Liver (tissue), 9 donors: ENCODE data around the gene CDC42BPA. TPM values are rescaled to one million over a fixed set of nuclear protein-coding genes. Genes with fewer than 3 reads are reported as not detected.
A peak's percentile ranks its signal among the peaks of the same experiment; 100 is the strongest.

Experiments used
- DNase-seq: peaks from one replicate; pipeline ENCODE4 v3.0.0-alpha.2; 2017; ENCODE audit warnings: low spot score
- H3K27ac ChIP-seq, 2 donors: one replicate each; pipeline ENCODE4 v1.7.0; 2013; ENCODE audit warnings: inconsistent platforms in 2 of 2, low read length in 2 of 2, control low read depth in 1 of 2, low read depth in 1 of 2, mild to moderate bottlenecking in 1 of 2
- H3K27me3 ChIP-seq, 4 donors: one replicate each; pipeline versions ENCODE4 v1.6.1 to v1.7.0; 2013; ENCODE audit warnings: low read length in 3 of 4, inconsistent platforms in 1 of 4, mild to moderate bottlenecking in 1 of 4, moderate library complexity in 1 of 4; ENCODE audit not compliant: control insufficient read depth in 4 of 4, insufficient read depth in 4 of 4
- H3K36me3 ChIP-seq, 4 donors: one replicate each; pipeline versions ENCODE4 v1.6.1 to v1.7.0; 2013; ENCODE audit warnings: low read length in 3 of 4, mild to moderate bottlenecking in 3 of 4, low read depth in 1 of 4, moderate library complexity in 1 of 4; ENCODE audit not compliant: control insufficient read depth in 4 of 4, insufficient read depth in 3 of 4
- H3K4me1 ChIP-seq, 4 donors: one replicate each; pipeline versions ENCODE4 v1.6.1 to v1.7.0; 2013; ENCODE audit warnings: low read length in 3 of 4, mild to moderate bottlenecking in 3 of 4, moderate library complexity in 1 of 4; ENCODE audit not compliant: control insufficient read depth in 4 of 4, insufficient read depth in 4 of 4
- H3K4me3 ChIP-seq, 3 donors: one replicate each; pipeline versions ENCODE4 v1.6.1 to v1.7.0; 2013; ENCODE audit warnings: low read length in 3 of 3, control low read depth in 1 of 3, low read depth in 1 of 3, mild to moderate bottlenecking in 1 of 3
- H3K9ac ChIP-seq, 2 donors: one replicate each; pipeline ENCODE4 v1.7.0; 2013; ENCODE audit warnings: low read length in 2 of 2, mild to moderate bottlenecking in 2 of 2, moderate library complexity in 2 of 2, control low read depth in 1 of 2, low read depth in 1 of 2
- H3K9me3 ChIP-seq, 4 donors: one replicate each; pipeline versions ENCODE4 v1.6.1 to v1.7.0; 2013; ENCODE audit warnings: low read length in 3 of 4; ENCODE audit not compliant: control insufficient read depth in 4 of 4
- EGR1 ChIP-seq, 2 donors: IDR thresholded peaks; 2 replicates each; pipeline ENCODE4 v1.6.1; 2016 to 2018; ENCODE audit warnings: antibody characterized with exemption in 2 of 2, low read depth in 2 of 2
- FOXA2 ChIP-seq: IDR thresholded peaks from 2 replicates; pipeline ENCODE4 v1.6.1; 2016; ENCODE audit warnings: antibody characterized with exemption
- GABPA ChIP-seq, 2 donors: IDR thresholded peaks in 1 of 2; conservative IDR thresholded peaks in 1 of 2; 2 replicates each; pipeline ENCODE4 v1.6.1; 2016; ENCODE audit warnings: antibody characterized with exemption in 2 of 2, mild to moderate bottlenecking in 1 of 2, moderate library complexity in 1 of 2
- HNF4A ChIP-seq, 2 donors: conservative IDR thresholded peaks; 2 replicates each; pipeline ENCODE4 v1.6.1; 2016; ENCODE audit warnings: antibody characterized with exemption in 2 of 2, mild to moderate bottlenecking in 2 of 2
- HNF4G ChIP-seq: IDR thresholded peaks from 2 replicates; pipeline ENCODE4 v1.6.1; 2016; ENCODE audit warnings: antibody characterized with exemption
- JUND ChIP-seq, 2 donors: IDR thresholded peaks; 2 replicates each; pipeline ENCODE4 v1.6.1; 2016; ENCODE audit warnings: antibody characterized with exemption in 2 of 2
- NR2F2 ChIP-seq: IDR thresholded peaks from 2 replicates; pipeline ENCODE4 v1.6.1; 2016; ENCODE audit warnings: antibody characterized with exemption
- RAD21 ChIP-seq, 2 donors: IDR thresholded peaks; 2 replicates each; pipeline ENCODE4 v1.6.1; 2016; ENCODE audit warnings: antibody characterized with exemption in 2 of 2, mild to moderate bottlenecking in 2 of 2
- RXRA ChIP-seq, 2 donors: IDR thresholded peaks; 2 replicates each; pipeline ENCODE4 v1.6.1; 2017 to 2018; ENCODE audit warnings: antibody characterized with exemption in 2 of 2, mild to moderate bottlenecking in 1 of 2
- SP1 ChIP-seq: IDR thresholded peaks from 2 replicates; pipeline ENCODE4 v1.6.1; 2018; ENCODE audit warnings: antibody characterized with exemption, mild to moderate bottlenecking
- YY1 ChIP-seq: IDR thresholded peaks from 2 replicates; pipeline ENCODE4 v1.6.1; 2016; ENCODE audit warnings: antibody characterized with exemption, mild to moderate bottlenecking
- WGBS: extraction: QIAGEN DNeasy Blood & Tissue Kit; methylation state at CpG from one replicate; pipeline ENCODE4 v1.1.7; 2013; 5-methylcytosine and 5-hydroxymethylcytosine counted together
- polyA plus RNA-seq, 2 donors: library from polyadenylated mRNA; stranded (reverse) in 1 of 2; unstranded in 1 of 2; fragments of 200-250 nt in 1 of 2; fragments of >200 nt in 1 of 2; fragmentation: Nextera tagmentation in 1 of 2; extraction: Ambion mirVana in 1 of 2; gene quantifications; one replicate each; pipeline versions ENCODE4 v1.2.1 to v1.2.3, GENCODE V29; 2013 to 2015
- total RNA-seq, 2 donors: library from RNA; depleted of rRNA; stranded (reverse); fragments of >200 nt; gene quantifications; one replicate each; pipeline ENCODE4 v1.2.3, GENCODE V29; 2014
- TF ChIP-seq, protein P1 (sequence below): IDR thresholded peaks from 2 replicates; pipeline ENCODE4 v1.6.1; 2016; ENCODE audit warnings: antibody characterized with exemption
- TF ChIP-seq, protein P2 (sequence below): IDR thresholded peaks from 2 replicates; pipeline ENCODE4 v1.6.1; 2016; ENCODE audit warnings: antibody characterized with exemption
- TF ChIP-seq, protein P3 (sequence below): IDR thresholded peaks from 2 replicates; pipeline ENCODE4 v1.6.1; 2016; ENCODE audit warnings: antibody characterized with exemption
- TF ChIP-seq, protein P4 (sequence below): fragments of 150-350 bp; IDR thresholded peaks from 2 replicates; pipeline ENCODE4 v1.5.1; 2017; ENCODE audit warnings: improper control_type of control experiment, low read depth, low read length; ENCODE audit not compliant: missing input control
- donor health status: healthy.
- donor health status: healthy.
- donor health status: healthy.
- donor health status: healthy.
- donor health status: healthy.

Gene CDC42BPA
- total and polyA plus RNA-seq, 4 donors, result 5.8 to 39.9 (median 24.3) TPM

DNA sequence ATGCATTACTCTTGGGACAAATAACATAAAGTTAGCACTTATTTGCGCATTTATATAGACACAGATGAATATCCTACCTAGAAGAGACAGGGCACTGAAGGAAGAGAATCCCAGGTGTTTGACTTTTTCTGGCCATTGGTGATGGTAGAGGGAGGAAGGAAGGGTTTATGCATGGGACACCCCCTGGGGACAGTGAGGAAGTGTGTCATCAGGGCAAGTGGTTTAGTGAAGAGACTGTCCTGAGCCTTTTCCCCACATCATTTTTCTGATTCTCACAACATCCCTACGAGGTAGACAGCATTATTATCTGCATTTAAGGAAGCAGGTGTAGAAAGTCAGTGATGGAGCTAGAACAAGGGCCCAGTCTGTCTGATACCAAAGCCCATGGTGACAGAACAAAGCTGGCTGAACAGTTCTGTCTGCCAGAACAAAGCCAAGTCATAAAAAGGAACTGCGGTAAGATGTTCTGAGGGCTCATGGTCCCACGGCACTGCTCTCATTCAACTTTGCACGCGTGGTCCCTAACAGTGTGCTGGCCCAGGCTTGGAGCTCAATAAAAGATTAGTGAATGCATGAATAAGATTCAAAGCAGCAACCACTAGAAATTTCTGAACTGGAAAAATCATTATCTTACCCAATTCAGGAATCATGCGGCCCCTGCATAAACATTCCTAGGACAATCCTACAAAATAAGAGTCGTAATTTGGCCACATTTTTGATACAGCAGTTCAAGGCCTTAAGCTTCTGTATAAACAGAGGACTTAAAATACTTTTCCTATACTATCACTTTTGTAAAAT lies 12.2 kb upstream of the CDC42BPA start:
- Histone ChIP-seq H3K27ac (no peak overlapping the region), H3K36me3 (no peaks in the 10 kb centered on the region), H3K4me1 (peaks cover 2 to 16% (median 12%) of the 10 kb centered on the region in 4 donors), H3K9ac (no peak overlapping the region), H3K9me3 (peaks cover 0 to 2% (median 0%) of the 10 kb centered on the region in 4 donors), H3K4me3 (no peak overlapping the region), H3K27me3 (no peaks in the 10 kb centered on the region)
- TF ChIP-seq, protein P1, sequence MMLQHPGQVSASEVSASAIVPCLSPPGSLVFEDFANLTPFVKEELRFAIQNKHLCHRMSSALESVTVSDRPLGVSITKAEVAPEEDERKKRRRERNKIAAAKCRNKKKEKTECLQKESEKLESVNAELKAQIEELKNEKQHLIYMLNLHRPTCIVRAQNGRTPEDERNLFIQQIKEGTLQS, result no peak
- no peak for TF ChIP-seq RXRA (IDR thresholded peaks at IDR 0.05)
- no peak for TF ChIP-seq SP1
- TF ChIP-seq, protein P2, sequence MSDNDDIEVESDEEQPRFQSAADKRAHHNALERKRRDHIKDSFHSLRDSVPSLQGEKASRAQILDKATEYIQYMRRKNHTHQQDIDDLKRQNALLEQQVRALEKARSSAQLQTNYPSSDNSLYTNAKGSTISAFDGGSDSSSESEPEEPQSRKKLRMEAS, result no peak
- TF ChIP-seq YY1, result no peak
- no peak for TF ChIP-seq FOXA2
- TF ChIP-seq, protein P3, sequence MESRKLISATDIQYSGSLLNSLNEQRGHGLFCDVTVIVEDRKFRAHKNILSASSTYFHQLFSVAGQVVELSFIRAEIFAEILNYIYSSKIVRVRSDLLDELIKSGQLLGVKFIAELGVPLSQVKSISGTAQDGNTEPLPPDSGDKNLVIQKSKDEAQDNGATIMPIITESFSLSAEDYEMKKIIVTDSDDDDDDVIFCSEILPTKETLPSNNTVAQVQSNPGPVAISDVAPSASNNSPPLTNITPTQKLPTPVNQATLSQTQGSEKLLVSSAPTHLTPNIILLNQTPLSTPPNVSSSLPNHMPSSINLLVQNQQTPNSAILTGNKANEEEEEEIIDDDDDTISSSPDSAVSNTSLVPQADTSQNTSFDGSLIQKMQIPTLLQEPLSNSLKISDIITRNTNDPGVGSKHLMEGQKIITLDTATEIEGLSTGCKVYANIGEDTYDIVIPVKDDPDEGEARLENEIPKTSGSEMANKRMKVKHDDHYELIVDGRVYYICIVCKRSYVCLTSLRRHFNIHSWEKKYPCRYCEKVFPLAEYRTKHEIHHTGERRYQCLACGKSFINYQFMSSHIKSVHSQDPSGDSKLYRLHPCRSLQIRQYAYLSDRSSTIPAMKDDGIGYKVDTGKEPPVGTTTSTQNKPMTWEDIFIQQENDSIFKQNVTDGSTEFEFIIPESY, result no peak
- TF ChIP-seq JUND (IDR thresholded peaks at IDR 0.05), result no peak
- TF ChIP-seq GABPA (IDR thresholded peaks at IDR 0.05 in 1 of 2, conservative IDR thresholded peaks at IDR 0.05 in 1 of 2), result no peak
- TF ChIP-seq, protein P4, sequence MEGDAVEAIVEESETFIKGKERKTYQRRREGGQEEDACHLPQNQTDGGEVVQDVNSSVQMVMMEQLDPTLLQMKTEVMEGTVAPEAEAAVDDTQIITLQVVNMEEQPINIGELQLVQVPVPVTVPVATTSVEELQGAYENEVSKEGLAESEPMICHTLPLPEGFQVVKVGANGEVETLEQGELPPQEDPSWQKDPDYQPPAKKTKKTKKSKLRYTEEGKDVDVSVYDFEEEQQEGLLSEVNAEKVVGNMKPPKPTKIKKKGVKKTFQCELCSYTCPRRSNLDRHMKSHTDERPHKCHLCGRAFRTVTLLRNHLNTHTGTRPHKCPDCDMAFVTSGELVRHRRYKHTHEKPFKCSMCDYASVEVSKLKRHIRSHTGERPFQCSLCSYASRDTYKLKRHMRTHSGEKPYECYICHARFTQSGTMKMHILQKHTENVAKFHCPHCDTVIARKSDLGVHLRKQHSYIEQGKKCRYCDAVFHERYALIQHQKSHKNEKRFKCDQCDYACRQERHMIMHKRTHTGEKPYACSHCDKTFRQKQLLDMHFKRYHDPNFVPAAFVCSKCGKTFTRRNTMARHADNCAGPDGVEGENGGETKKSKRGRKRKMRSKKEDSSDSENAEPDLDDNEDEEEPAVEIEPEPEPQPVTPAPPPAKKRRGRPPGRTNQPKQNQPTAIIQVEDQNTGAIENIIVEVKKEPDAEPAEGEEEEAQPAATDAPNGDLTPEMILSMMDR, result no peak
- no peak for TF ChIP-seq HNF4G
- TF ChIP-seq HNF4A (conservative IDR thresholded peaks at IDR 0.05), result no peak
- no peak for TF ChIP-seq NR2F2
- WGBS, result 75% methylated on average over 8 of the region's 8 CpGs
- no peak for DNase-seq

DNA sequence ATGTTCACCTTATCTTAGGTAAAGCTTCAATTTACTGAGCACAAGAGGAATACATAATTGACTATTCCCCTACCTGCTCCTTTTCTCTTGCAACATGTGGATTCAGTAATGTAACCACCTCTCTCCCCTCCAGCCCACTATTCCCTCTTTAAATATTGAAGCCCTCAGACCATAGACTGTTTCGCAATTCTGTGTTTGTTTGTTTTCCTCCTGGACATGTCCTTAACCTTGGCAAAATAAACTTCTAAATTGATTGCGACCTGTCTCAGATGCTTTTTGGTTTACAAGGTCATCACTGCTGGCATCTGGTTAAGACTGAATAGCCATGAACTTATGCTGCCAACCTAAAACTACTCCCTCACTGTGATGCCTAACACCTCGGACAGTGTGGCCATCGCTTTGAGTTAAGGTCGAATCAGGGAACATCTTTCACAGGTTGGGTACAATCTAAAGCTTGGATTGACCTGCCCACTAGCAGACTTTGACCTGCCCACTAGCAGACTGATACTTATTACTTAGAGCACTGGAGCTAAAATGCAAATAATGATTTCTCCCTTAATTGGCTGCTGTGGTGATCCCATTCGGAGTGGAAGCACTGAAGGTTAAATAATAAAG lies 10.2 kb upstream of the CDC42BPA start:
- Histone ChIP-seq H3K4me3 (no peak overlapping the region), H3K36me3 (no peaks in the 10 kb centered on the region), H3K4me1 (peaks cover 2 to 23% (median 13%) of the 10 kb centered on the region in 4 donors), H3K9ac (no peak overlapping the region), H3K27ac (no peak overlapping the region), H3K9me3 (no peaks in the 10 kb centered on the region), H3K27me3 (no peaks in the 10 kb centered on the region)
- DNase-seq, result no peak
- TF ChIP-seq NR2F2, result no peak
- TF ChIP-seq RXRA (IDR thresholded peaks at IDR 0.05), result peak in 1 of 2 donors; percentile 47
- peak; percentile 44 for TF ChIP-seq HNF4G
- peak in 1 of 2 donors; percentile 19 for TF ChIP-seq JUND (IDR thresholded peaks at IDR 0.05)
- TF ChIP-seq SP1, result peak; percentile 9
- peak in 1 of 2 donors; percentile 4 for TF ChIP-seq RAD21 (IDR thresholded peaks at IDR 0.05)
- TF ChIP-seq HNF4A (conservative IDR thresholded peaks at IDR 0.05), result peak; percentile 73 to 85
- TF ChIP-seq, protein P2, result peak; percentile 22
- TF ChIP-seq EGR1 (IDR thresholded peaks at IDR 0.05; ENCODE audit: low read depth in 2 of 2), result no peak
- 40% methylated on average over 6 of the region's 6 CpGs for WGBS
